K562 (cell line): ENCODE measurements around the gene NEK2. TPM values are rescaled to one million over a fixed set of nuclear protein-coding genes. Genes with fewer than 3 reads are reported as not detected.
A peak's percentile ranks its signal among the peaks of the same experiment; 100 is the strongest.

Experiments used
- ATAC-seq: fragments of 200-7000 bp; cut with Tn5 transposase; 3 replicates; pipeline ENCODE4 v1.9.1; 2020; ENCODE audit warnings: moderate library complexity
- BruUV-seq: library from RNA; stranded (reverse); fragments of 400-500 nt; replicated peaks from 2 replicates; lab custom pipeline; 2021; lab: Mats Ljungman, UMichigan
- CTCF ChIA-PET: fragments of 300-600 bp; formaldehyde crosslinking; extraction: SDS; loops from one replicate; lab custom pipeline; 2021; ENCODE audit warnings: low intra/inter-chr PET ratio; lab: Yijun Ruan, JAX
- POLR2A ChIA-PET: fragments of 300-600, 350-650 bp; sonication (Branson Sonifier 250); formaldehyde crosslinking; extraction: SDS; loops from one replicate; lab custom pipeline; 2021; ENCODE audit warnings: antibody characterized with exemption, inconsistent platforms; lab: Yijun Ruan, JAX
- DNase-seq, 4 experiments: peaks; one replicate each; pipeline versions ENCODE4 v3.0.0 to v3.0.0-alpha.2; 2011 to 2018; ENCODE audit warnings: low spot score in 3 of 4, mixed read lengths in 3 of 4; ENCODE audit errors: extremely low read depth in 1 of 4
- FAIRE-seq: peaks from 2 replicates; lab custom pipeline; 2011; peaks lifted over from hg19 to GRCh38; lab: Jason Lieb, UNC
- H2AFZ ChIP-seq: 2 replicates; pipeline ENCODE4 v1.6.0; 2011; ENCODE audit warnings: low read depth, low read length, control low read depth, inconsistent platforms
- H3K27ac ChIP-seq: fragments of 200-600 bp; 3 replicates; pipeline ENCODE4 v1.8.0; 2011; ENCODE audit warnings: low read depth, mild to moderate bottlenecking, control low read depth, inconsistent platforms, low read length, moderate library complexity, mixed read lengths; ENCODE audit errors: extremely low read depth
- H3K27me3 ChIP-seq, 2 experiments: fragments of 300-600 bp in 1 of 2; 2 replicates in 1 of 2; 3 replicates in 1 of 2; pipeline versions ENCODE4 v1.6.0 to v1.8.0; 2011; ENCODE audit warnings: inconsistent platforms in 2 of 2, low read length in 2 of 2, mild to moderate bottlenecking in 1 of 2, mixed read lengths in 1 of 2, moderate library complexity in 1 of 2; ENCODE audit not compliant: control insufficient read depth in 2 of 2, insufficient read depth in 2 of 2
- H3K36me3 ChIP-seq: fragments of 300-600 bp; 3 replicates; pipeline ENCODE4 v1.8.0; 2011; ENCODE audit warnings: mild to moderate bottlenecking, low read length, inconsistent platforms; ENCODE audit not compliant: control insufficient read depth, insufficient read depth
- H3K4me1 ChIP-seq, 2 experiments: fragments of 200-600 bp in 1 of 2; replicated peaks in 1 of 2; 2 replicates in 1 of 2; 3 replicates in 1 of 2; pipeline versions ENCODE4 v1.5.1 to v1.8.0; 2011; ENCODE audit warnings: inconsistent platforms in 2 of 2, low read length in 2 of 2, mild to moderate bottlenecking in 1 of 2, mixed read lengths in 1 of 2, moderate library complexity in 1 of 2; ENCODE audit not compliant: control insufficient read depth in 2 of 2, insufficient read depth in 2 of 2
- H3K4me2 ChIP-seq: 2 replicates; pipeline ENCODE4 v1.6.1; 2011; ENCODE audit warnings: low read length, control low read depth, inconsistent platforms, mixed read lengths; ENCODE audit not compliant: insufficient read depth
- H3K4me3 ChIP-seq: fragments of 200-600 bp; sonication (generic), shearing (Covaris generic); 2 replicates; pipeline ENCODE4 v1.5.1; 2016; ENCODE audit warnings: control low read depth, inconsistent platforms
- H3K79me2 ChIP-seq: fragments of 200-600 bp; 3 replicates; pipeline ENCODE4 v1.8.0; 2011; ENCODE audit warnings: low read length, inconsistent platforms; ENCODE audit not compliant: control insufficient read depth, insufficient read depth
- H3K9ac ChIP-seq, 2 experiments: 2 replicates each; pipeline versions ENCODE4 v1.6.0 to v1.6.1; 2011; ENCODE audit warnings: low read depth in 2 of 2, low read length in 2 of 2, control low read depth in 1 of 2, inconsistent platforms in 1 of 2, mild to moderate bottlenecking in 1 of 2, mixed read lengths in 1 of 2; ENCODE audit not compliant: insufficient read depth in 1 of 2
- H3K9me1 ChIP-seq: one replicate; pipeline ENCODE4 v1.6.0; 2011; ENCODE audit warnings: inconsistent platforms, mild to moderate bottlenecking, low read length, moderate library complexity; ENCODE audit not compliant: control insufficient read depth, insufficient read depth
- H3K9me3 ChIP-seq: replicated peaks from 2 replicates; pipeline ENCODE4 v1.5.1; 2011; ENCODE audit warnings: low read depth, low read length, inconsistent platforms; ENCODE audit not compliant: control insufficient read depth, insufficient read depth
- H4K20me1 ChIP-seq: replicated peaks from 2 replicates; pipeline ENCODE4 v1.6.1; 2011; ENCODE audit warnings: low read length, inconsistent platforms, mixed read lengths; ENCODE audit not compliant: control insufficient read depth, insufficient read depth
- ILK ChIP-seq: fragments of 450-650 bp; IDR thresholded peaks from 2 replicates; pipeline ENCODE4 v1.6.1; 2016; ENCODE audit warnings: missing genetic modification characterization, low read depth, mild to moderate bottlenecking, missing compliant biosample characterization, moderate library complexity, borderline replicate concordance
- ZNF76 ChIP-seq: fragments of 250-450 bp; sonication (Bioruptor Pico); IDR thresholded peaks from 2 replicates; pipeline ENCODE4 v1.4.0; 2020; ENCODE audit warnings: mild to moderate bottlenecking, moderate library complexity, borderline replicate concordance
- WGBS: fragments of 100-300 bp; shearing (Covaris generic); methylation state at CpG from one replicate; pipeline ENCODE4 v1.1.6; 2016; ENCODE audit warnings: low coverage, mixed read lengths; ENCODE audit not compliant: insufficient coverage; ENCODE audit errors: missing lambda C conversion rate; 5-methylcytosine and 5-hydroxymethylcytosine counted together
- in situ Hi-C: fragments of 300-500 bp; cut with MboI; formaldehyde crosslinking; loops from 4 replicates; pipeline ENCODE4 v1.15.0; 2018; ENCODE audit warnings: inconsistent platforms, mixed read lengths
- intact Hi-C: fragments of 100-400 bp; cut with micrococcal nuclease; formaldehyde crosslinking; loops from 2 replicates; pipeline ENCODE4 v1.14.2; 2022
- polyA plus RNA-seq, 8 experiments: library from polyadenylated mRNA; depleted of rRNA in 4 of 8; stranded (reverse) in 5 of 8; unstranded in 3 of 8; fragments of >200 nt; fragmentation: Nextera tagmentation in 2 of 8; fragmentation: Illumina TruSeq in 1 of 8; extraction: Ambion mirVana in 2 of 8; extraction: Trizol in 1 of 8; gene quantifications; 2 replicates each; pipeline versions ENCODE4 v1.2.1 to v1.2.3, GENCODE V29; 2011 to 2014; ENCODE audit warnings: inconsistent platforms in 1 of 8, missing spikeins in 1 of 8
- total RNA-seq, 7 experiments: library from RNA; depleted of rRNA in 6 of 7; stranded (reverse); fragments of >200 nt in 6 of 7; fragmentation: Illumina TruSeq in 2 of 7; extraction: Trizol in 2 of 7; gene quantifications; 2 replicates each; pipeline versions ENCODE4 v1.2.1 to v1.2.3, GENCODE V29; 2011 to 2021; ENCODE audit warnings: low replicate concordance in 1 of 7
- TF ChIP-seq, protein P1 (sequence below): sonication (generic); formaldehyde crosslinking; IDR thresholded peaks from 2 replicates; pipeline ENCODE4 v1.8.0; 2022; ENCODE audit warnings: mild to moderate bottlenecking, missing genetic modification reagents

Gene NEK2
- total and polyA plus RNA-seq, 9 of the 15 experiments (the other 6 are each of a cell fraction or from before 2014, with no cell fraction given) = 30.0 to 74.7 (median 66.4) TPM

DNA sequence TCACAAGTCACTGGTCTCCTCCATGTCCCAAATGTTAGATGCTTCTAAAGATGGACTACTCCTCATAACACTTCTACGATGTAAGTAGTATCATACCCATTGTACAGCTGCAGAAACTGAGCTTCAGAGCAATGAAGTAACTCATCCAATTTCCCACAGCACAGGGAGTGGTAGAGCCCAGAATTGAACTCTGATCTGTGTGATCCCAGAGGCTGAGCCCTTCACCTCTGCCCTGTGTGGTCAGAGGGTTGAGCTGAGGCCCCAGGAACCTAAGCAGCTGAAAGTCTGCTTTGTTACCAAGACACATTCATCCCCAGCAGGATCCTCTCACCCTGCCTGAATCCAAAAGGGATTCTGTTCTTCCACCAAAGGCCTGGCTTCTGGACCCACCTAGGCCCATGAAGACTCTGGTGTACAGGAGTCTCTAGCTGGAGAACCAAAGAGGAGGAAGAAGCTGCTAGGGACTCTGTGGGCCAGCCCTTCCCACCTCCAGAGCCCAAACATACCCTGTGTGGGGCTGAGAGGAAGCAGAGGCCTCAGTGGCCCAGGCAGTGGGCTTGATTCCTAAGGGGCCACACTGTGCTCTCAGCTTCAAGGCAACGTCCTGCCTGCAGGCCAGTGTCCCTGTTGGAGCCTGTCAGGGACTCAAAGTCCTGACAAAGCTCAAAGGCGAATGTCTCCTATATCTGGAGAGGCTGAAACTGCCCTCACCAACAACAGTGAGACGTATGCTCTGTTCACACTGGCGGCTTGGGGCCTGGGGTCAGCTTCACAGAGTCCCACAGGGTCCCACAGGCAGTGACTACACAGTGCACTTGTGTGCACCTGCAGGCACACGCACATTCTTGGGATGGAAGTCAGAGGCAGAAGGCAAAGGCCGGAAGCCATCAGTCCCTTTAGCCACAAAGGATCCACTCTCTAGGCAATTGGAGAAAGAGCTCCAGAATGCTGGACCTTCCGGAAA is 56.1 kb downstream of the NEK2 start (continued):
- TF ChIP-seq, protein P1, sequence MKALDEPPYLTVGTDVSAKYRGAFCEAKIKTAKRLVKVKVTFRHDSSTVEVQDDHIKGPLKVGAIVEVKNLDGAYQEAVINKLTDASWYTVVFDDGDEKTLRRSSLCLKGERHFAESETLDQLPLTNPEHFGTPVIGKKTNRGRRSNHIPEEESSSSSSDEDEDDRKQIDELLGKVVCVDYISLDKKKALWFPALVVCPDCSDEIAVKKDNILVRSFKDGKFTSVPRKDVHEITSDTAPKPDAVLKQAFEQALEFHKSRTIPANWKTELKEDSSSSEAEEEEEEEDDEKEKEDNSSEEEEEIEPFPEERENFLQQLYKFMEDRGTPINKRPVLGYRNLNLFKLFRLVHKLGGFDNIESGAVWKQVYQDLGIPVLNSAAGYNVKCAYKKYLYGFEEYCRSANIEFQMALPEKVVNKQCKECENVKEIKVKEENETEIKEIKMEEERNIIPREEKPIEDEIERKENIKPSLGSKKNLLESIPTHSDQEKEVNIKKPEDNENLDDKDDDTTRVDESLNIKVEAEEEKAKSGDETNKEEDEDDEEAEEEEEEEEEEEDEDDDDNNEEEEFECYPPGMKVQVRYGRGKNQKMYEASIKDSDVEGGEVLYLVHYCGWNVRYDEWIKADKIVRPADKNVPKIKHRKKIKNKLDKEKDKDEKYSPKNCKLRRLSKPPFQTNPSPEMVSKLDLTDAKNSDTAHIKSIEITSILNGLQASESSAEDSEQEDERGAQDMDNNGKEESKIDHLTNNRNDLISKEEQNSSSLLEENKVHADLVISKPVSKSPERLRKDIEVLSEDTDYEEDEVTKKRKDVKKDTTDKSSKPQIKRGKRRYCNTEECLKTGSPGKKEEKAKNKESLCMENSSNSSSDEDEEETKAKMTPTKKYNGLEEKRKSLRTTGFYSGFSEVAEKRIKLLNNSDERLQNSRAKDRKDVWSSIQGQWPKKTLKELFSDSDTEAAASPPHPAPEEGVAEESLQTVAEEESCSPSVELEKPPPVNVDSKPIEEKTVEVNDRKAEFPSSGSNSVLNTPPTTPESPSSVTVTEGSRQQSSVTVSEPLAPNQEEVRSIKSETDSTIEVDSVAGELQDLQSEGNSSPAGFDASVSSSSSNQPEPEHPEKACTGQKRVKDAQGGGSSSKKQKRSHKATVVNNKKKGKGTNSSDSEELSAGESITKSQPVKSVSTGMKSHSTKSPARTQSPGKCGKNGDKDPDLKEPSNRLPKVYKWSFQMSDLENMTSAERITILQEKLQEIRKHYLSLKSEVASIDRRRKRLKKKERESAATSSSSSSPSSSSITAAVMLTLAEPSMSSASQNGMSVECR (CRISPR knock-in tag) = no peak

DNA sequence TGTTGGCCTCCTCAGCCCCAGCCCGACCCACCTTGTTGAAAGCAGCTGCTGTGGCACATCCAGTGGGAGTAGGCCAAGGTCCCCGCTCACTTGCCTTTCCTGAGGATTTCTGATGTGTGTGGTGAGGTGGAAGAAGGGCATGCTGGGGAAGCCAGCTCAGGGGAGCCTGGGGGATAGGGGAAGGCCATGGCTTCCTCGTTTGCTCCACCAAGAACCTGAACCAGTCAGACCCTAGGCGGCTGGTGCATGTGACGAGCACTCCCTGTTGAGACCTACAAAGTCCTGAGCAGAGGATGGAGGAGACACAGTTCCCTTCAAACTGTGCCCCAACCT is 58.5 kb downstream of the NEK2 start:
- ATAC-seq (no peak), FAIRE-seq (no peak), DNase-seq (no peak)
- H2AFZ ChIP-seq = peak overlapping the region; percentile 82
- no peaks in the 10 kb centered on the region for H3K79me2 ChIP-seq
- no peaks in the 10 kb centered on the region for H3K9me3 ChIP-seq
- peaks cover 37 to 53% of the 10 kb centered on the region in 2 experiments for H3K4me1 ChIP-seq
- no peaks in the 10 kb centered on the region; a peak in 1 of 5 replicates for H3K27me3 ChIP-seq
- H3K9ac ChIP-seq = peak overlapping the region; percentile 6 to 66; a peak in 2 of 4 replicates
- H3K36me3 ChIP-seq = no peaks in the 10 kb centered on the region
- 89% methylated on average over 5 of the region's 5 CpGs for WGBS
- in situ Hi-C loops (no loop called here), intact Hi-C loops (no loop called here)
- H3K4me2 ChIP-seq = no peak overlapping the region
- H3K4me3 ChIP-seq = no peak overlapping the region
- ChIA-PET POLR2A (interaction anchor here (0.7 to 1.9 kb wide), 3 partner anchors 11 to 115 kb away, joined by 3 to 13 read pairs (median 4); no protein-coding TSS in a partner anchor), CTCF (no interaction called here)
- H3K27ac ChIP-seq = peak overlapping the region; percentile 52; the same call in 1 of the 3 replicates
- no peaks in the 10 kb centered on the region for H4K20me1 ChIP-seq
- TF ChIP-seq ILK (tag) = no peak
- TF ChIP-seq ZNF76 = 0 out of 2 replicates have a peak, but pooled peaks have one; percentile 24
- peaks cover 3% of the 10 kb centered on the region for H3K9me1 ChIP-seq
- no TSS peak for BruUV-seq
